Testis (tissue), 3 donors: Measurements from ENCODE around the gene AFG1L. TPM values are rescaled to one million over a fixed set of nuclear protein-coding genes. Genes with fewer than 3 reads are reported as not detected.

Source experiments
- DNase-seq: peaks from one replicate; pipeline ENCODE4 v3.0.0-alpha.2; 2019
- H3K27ac ChIP-seq, 2 donors: fragments of 200-600 bp; sonication (generic); one replicate each; pipeline ENCODE4 v1.5.1; 2019
- H3K27me3 ChIP-seq: fragments of 200-600 bp; sonication (generic); one replicate; pipeline ENCODE4 v1.5.1; 2019
- H3K36me3 ChIP-seq: fragments of 200-600 bp; sonication (generic); one replicate; pipeline ENCODE4 v1.5.1; 2017; ENCODE audit warnings: low read depth; ENCODE audit errors: missing control alignments
- H3K4me1 ChIP-seq: fragments of 200-600 bp; sonication (generic); one replicate; pipeline ENCODE4 v1.5.1; 2019
- H3K4me3 ChIP-seq, 2 donors: fragments of 200-600 bp; sonication (generic); one replicate each; pipeline ENCODE4 v1.5.1; 2017 to 2019
- H3K9me3 ChIP-seq: fragments of 200-600 bp; sonication (generic); one replicate; pipeline ENCODE4 v1.5.1; 2017
- CTCF ChIP-seq, 3 experiments: fragments of 450-650 bp in 2 of 3; fragments of 200-600 bp in 1 of 3; sonication (generic) in 1 of 3; IDR thresholded peaks; one replicate each; pipeline ENCODE4 v1.5.1; 2016 to 2019; ENCODE audit warnings: antibody characterized with exemption in 3 of 3, mild to moderate bottlenecking in 2 of 3, moderate library complexity in 1 of 3
- POLR2A ChIP-seq: fragments of 450-650 bp; IDR thresholded peaks from one replicate; pipeline ENCODE4 v1.6.1; 2017; ENCODE audit warnings: antibody characterized with exemption, mild to moderate bottlenecking, moderate library complexity
- WGBS, 2 donors: methylation state at CpG; one replicate each; pipeline ENCODE4 v1.1.5; 2018; 5-methylcytosine and 5-hydroxymethylcytosine counted together
- intact Hi-C: fragments of 100-400 bp; cut with DNase I; formaldehyde crosslinking; loops from one replicate; pipeline ENCODE4 v1.15.1; 2023; ENCODE audit warnings: low total_unique reads
- polyA plus RNA-seq: library from polyadenylated mRNA; stranded (reverse); fragments of 350-450 nt; fragmentation: Illumina TruSeq; extraction: RNeasy Lipid Tissue Mini Kit (QIAGEN cat#74804); gene quantifications from one replicate; pipeline ENCODE4 v1.2.3, GENCODE V29; 2014; ENCODE audit warnings: low read depth, low replicate concordance; ENCODE audit not compliant: insufficient read depth
- total RNA-seq, 2 donors: library from RNA; depleted of rRNA; stranded (reverse); fragments of >200 nt; gene quantifications; one replicate each; pipeline ENCODE4 v1.2.3, GENCODE V29; 2016

AFG1L gene
- total and polyA plus RNA-seq, 3 donors from 2014 or later: 9.2 to 43.0 (median 11.7) TPM

DNA sequence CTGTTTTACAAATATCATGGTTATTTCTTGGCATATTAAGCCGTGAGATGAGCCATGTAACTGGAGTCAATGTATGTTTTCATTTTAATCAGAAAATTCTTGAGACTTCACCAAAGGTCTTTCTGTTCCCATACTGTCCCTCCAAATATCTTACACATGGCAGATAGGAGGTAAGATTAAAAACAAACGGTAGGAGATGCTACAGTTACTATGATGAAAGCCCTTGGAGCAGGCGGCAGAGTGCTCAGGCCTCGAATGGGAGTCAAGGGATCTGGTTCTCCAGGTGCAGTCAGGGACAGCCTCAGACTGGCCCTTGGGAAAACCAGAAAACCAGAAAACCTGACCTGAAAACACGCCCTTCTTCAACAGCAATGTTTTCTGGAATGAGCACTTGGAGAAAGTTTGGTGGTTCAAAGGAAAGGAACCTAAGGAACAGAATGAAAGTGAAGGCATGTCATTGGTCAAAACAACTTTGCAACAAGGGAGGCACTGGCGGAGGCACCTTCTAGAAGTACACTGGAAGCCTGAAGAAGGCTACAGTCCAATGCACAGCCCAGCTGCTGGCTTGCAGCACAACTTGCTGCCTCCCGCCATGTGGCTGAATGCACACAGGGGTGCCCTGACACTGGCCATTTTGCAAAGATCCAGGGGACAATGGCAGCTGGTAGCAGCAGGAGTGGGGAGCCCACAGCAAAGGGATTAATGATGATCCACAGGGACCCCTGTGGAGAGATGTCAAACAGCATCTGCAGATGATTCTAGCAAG lies 248.5 kb downstream of the AFG1L start:
- H3K4me3 ChIP-seq: no peak overlapping the region
- intact Hi-C loops: loop anchor here (5.0 kb wide), 4 partner anchors 294 to 529 kb away; no protein-coding TSS in a partner anchor
- no peak overlapping the region for H3K27ac ChIP-seq
- WGBS, 2 donors: 78 to 88% methylated on average over 7 of the region's 7 CpGs
- DNase-seq: no peak
- no peaks in the 10 kb centered on the region for H3K36me3 ChIP-seq
- no peaks in the 10 kb centered on the region for H3K9me3 ChIP-seq
- no peaks in the 10 kb centered on the region for H3K27me3 ChIP-seq
- no peaks in the 10 kb centered on the region for H3K4me1 ChIP-seq
- TF ChIP-seq POLR2A (no peak), CTCF (IDR thresholded peaks at IDR 0.05) (no peak)

DNA sequence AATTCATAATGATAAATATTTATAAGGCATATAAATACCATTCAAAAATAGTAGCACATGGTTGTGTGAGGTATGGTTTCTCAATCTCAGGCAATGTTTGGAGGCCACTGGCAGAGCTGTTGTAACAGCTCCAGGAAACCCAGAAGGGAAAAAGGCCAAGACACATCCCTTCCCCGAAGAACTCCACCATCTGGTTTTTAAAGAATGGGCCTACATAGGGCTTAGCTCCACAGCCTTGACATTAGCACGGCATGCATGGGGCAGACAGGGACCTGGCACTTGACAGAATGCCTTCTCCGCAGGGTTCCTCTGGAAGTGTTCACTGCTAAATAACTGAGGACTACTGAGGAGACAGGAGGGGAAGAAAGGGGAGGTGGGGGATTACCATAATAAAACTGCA lies 249.8 kb downstream of the AFG1L start:
- intact Hi-C loops: loop anchor here (5.0 kb wide), 4 partner anchors 293 to 528 kb away; no protein-coding TSS in a partner anchor
- no peaks in the 10 kb centered on the region for H3K9me3 ChIP-seq
- H3K4me3 ChIP-seq: no peak overlapping the region
- WGBS, 2 donors: 79 to 82% methylated on average over 3 of the region's 3 CpGs
- no peaks in the 10 kb centered on the region for H3K36me3 ChIP-seq
- no peak for DNase-seq
- H3K27ac ChIP-seq: no peak overlapping the region
- no peaks in the 10 kb centered on the region for H3K27me3 ChIP-seq
- TF ChIP-seq CTCF (IDR thresholded peaks at IDR 0.05) (no peak), POLR2A (no peak)
- no peaks in the 10 kb centered on the region for H3K4me1 ChIP-seq

- intact Hi-C loops: no loop called here
- TF ChIP-seq CTCF (IDR thresholded peaks at IDR 0.05) (no peak), POLR2A (no peak)
- Histone ChIP-seq H3K9me3 (no peaks in the 10 kb centered on the region), H3K36me3 (no peaks in the 10 kb centered on the region), H3K4me3 (no peak overlapping the region), H3K27me3 (no peaks in the 10 kb centered on the region), H3K27ac (no peak overlapping the region), H3K4me1 (no peaks in the 10 kb centered on the region)
- no peak for DNase-seq
- WGBS, 2 donors: 84 to 88% methylated on average over 6 of the region's 6 CpGs
These were observed 251.5 kb downstream of the AFG1L start for GRCh38 chr6:108546079-108547049.

- no peak for TF ChIP-seq CTCF (IDR thresholded peaks at IDR 0.05)
- TF ChIP-seq POLR2A: no peak
- no peaks in the 10 kb centered on the region for H3K36me3 ChIP-seq
- no peak overlapping the region for H3K27ac ChIP-seq
- no peaks in the 10 kb centered on the region for H3K27me3 ChIP-seq
- H3K4me3 ChIP-seq: no peak overlapping the region
- intact Hi-C loops: no loop called here
- H3K4me1 ChIP-seq: no peaks in the 10 kb centered on the region
- no peaks in the 10 kb centered on the region for H3K9me3 ChIP-seq
- no peak for DNase-seq
- WGBS, 2 donors: 91 to 94% methylated on average over 1 of the region's 1 CpG
These were observed 254.4 kb downstream of the AFG1L start for GRCh38 chr6:108549241-108549640.
